ENCODE results near the gene CHSY3.

The CHSY3 gene

DNA sequence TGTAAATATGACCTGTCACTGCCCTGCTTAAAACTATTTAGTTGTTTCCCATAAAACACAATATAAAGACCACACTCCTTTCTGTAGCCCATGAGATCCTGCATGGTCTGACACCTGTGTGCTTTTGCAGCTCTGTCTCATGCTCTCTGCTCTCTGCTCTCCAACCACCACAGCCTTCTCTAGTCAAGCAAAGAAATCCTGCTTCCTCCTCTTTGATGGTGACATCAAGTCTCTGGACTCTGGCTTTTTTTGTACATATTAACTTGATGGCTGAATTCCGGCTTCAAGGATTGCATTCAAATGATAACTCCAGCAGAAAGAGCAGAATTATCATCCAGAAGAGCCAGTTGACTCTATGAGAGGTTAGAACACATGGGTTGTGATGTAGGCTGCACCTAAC lies 58.2 kb downstream of the CHSY3 start:
- no peak overlapping the region for H3K4me3 ChIP-seq (ENCODE audit: low read depth, low read length)
- no peak for DNase-seq (ENCODE audit: low read depth, low spot score)
- TF ChIP-seq, protein P1, sequence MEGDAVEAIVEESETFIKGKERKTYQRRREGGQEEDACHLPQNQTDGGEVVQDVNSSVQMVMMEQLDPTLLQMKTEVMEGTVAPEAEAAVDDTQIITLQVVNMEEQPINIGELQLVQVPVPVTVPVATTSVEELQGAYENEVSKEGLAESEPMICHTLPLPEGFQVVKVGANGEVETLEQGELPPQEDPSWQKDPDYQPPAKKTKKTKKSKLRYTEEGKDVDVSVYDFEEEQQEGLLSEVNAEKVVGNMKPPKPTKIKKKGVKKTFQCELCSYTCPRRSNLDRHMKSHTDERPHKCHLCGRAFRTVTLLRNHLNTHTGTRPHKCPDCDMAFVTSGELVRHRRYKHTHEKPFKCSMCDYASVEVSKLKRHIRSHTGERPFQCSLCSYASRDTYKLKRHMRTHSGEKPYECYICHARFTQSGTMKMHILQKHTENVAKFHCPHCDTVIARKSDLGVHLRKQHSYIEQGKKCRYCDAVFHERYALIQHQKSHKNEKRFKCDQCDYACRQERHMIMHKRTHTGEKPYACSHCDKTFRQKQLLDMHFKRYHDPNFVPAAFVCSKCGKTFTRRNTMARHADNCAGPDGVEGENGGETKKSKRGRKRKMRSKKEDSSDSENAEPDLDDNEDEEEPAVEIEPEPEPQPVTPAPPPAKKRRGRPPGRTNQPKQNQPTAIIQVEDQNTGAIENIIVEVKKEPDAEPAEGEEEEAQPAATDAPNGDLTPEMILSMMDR (IDR thresholded peaks at IDR 0.05; ENCODE audit: low read depth, low read length), result no peak
- in situ Hi-C loops (cut with HindIII; ENCODE audit: low sequenced_read_pairs), result no loop called here

DNA sequence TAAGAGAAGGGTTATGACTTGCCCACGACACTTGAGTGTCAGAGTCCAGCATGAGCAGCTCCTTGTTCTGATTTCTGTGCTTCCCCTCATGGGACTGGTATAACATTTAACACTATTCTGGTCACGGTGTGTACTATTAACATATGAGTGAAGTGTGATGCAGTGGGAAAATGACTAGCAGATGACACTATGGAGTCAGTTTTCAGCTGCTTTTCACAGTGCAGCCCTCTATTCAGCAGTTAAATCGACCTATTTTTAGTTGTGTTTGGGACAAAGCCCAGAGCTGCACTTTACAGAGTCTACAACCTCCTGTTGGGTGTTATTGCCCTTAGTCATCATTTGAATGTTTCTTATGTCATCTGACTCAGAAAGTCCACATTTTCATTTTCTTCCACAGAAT lies 59.1 kb downstream of the CHSY3 start:
- in situ Hi-C loops (cut with HindIII; ENCODE audit: low sequenced_read_pairs), result no loop called here
- DNase-seq (ENCODE audit: low read depth, low spot score), result peak; percentile 98
- no peak overlapping the region for H3K4me3 ChIP-seq (ENCODE audit: low read depth, low read length)
- TF ChIP-seq, protein P1 (IDR thresholded peaks at IDR 0.05; ENCODE audit: low read depth, low read length), result no peak

DNA sequence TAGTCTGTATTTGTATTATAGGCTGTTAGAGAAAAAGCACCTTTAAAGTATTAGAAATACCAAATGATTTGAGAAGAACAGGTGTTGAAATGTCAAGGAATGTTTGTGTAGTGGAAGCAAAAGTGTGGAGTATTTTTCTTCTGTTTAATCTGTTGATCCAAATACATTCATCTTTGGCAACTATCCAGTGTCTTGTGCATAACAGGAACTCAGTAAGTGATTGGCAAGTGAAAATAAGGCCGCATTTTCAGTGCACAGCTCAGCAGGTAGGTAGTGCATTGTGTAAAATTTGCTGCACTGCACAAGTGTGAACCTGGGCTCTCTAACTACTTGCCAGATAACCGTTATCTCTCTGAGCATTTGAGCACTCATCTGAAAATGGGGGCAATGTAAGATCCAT lies 61.8 kb downstream of the CHSY3 start:
- TF ChIP-seq, protein P1 (IDR thresholded peaks at IDR 0.05; ENCODE audit: low read depth, low read length), result no peak

DNA sequence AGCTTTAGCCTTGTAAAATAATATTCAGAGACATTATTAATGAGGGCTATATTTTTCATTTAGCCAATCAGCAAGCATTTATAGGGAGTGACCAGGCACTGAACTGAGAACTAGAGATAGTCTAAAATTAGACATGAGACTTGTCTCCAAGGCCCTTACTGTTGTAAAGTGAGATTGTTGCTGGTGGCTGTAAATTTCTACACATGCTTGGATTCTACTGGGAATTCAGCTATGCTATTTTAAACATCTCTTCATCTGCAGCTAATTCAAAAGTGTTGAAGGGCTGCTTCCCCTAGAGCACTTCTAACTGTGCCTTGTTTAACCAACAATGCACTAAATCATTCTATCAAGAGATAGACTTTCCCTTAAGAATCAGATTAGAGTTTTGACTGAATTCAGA lies 67.4 kb downstream of the CHSY3 start:
- H3K4me3 ChIP-seq (ENCODE audit: low read depth, low read length), result no peak overlapping the region
- DNase-seq (ENCODE audit: low read depth, low spot score), result no peak
- in situ Hi-C loops (cut with HindIII; ENCODE audit: low sequenced_read_pairs), result no loop called here
- TF ChIP-seq, protein P1 (IDR thresholded peaks at IDR 0.05; ENCODE audit: low read depth, low read length), result no peak

More for the DNA sequence above, 61.8 kb downstream of the CHSY3 start:
- no peak for DNase-seq (ENCODE audit: low read depth, low spot score)
- in situ Hi-C loops (cut with HindIII; ENCODE audit: low sequenced_read_pairs), result no loop called here
- H3K4me3 ChIP-seq (ENCODE audit: low read depth, low read length), result no peak overlapping the region

DNA sequence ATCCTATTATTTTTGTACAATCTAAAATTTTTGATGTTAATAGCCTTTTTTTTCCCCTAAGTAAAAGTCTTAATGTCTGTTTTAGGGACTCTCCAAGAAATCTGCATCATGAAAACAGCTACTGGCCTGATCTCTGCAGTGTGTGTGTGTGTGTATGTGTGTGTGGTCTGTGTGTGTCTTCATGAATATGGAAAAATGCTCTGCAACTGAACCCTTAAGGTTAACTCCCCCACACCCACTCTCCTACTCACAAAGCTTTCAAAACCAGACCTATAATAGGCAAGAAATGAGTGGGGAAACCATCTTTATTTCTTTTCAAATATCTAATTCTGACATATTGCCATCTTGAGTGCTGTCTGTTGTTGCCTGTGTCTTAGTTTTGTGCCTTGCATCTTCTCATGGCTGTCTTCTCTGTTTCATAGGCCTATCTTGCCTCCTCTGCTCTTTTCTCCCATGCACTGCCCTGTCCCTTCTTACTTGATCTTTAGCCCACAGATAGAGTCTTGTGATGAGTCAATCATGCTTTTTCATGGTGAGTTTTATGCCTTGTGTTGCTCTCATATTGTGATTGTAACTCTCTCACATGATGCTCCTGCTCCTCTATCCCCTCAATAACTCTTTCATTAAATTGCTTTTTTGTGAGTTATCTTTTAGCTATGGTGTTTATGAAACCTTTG lies 68.3 kb downstream of the CHSY3 start:
- H3K4me3 ChIP-seq (ENCODE audit: low read depth, low read length), result no peak overlapping the region
- in situ Hi-C loops (cut with HindIII; ENCODE audit: low sequenced_read_pairs), result no loop called here
- no peak for DNase-seq (ENCODE audit: low read depth, low spot score)
- TF ChIP-seq, protein P1 (IDR thresholded peaks at IDR 0.05; ENCODE audit: low read depth, low read length), result no peak

DNA sequence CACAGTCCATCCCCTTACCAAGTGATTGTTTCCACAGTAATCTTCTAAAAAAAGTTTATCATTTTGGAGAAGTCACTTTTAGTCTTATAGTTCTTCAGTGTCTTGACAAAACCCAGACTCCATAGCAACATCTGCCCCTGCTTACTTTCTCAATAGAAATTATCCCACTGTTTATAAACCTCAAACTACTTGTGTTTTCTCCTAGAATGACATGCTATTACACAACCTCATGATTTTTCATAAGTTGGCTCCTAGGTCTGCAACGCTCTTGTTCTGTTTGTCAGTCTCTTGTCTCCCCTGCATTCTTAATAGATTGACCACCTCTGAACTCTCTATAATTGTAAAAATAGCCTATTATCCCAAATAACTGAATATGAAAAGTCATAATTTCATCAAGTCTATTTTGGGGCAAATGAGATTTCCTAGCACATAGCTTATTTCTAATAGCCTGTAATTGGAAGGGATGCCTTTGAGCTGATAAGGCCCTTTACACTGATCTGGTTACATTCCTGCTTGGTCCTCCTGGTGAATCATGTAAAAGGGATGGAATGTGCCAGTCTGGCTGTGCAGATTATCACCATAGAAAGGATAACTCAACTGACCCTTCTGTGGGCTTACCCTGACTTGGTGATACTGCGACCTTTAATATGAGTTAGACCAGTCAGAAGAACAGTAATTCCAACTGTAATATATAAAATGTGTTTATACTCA lies 69.6 kb downstream of the CHSY3 start:
- TF ChIP-seq, protein P1 (IDR thresholded peaks at IDR 0.05; ENCODE audit: low read depth, low read length), result no peak
- in situ Hi-C loops (cut with HindIII; ENCODE audit: low sequenced_read_pairs), result no loop called here
- DNase-seq (ENCODE audit: low read depth, low spot score), result peak; percentile 19
- no peak overlapping the region for H3K4me3 ChIP-seq (ENCODE audit: low read depth, low read length)
